Measurements from ENCODE around the gene IL36A.

GRCh38 chr2:112994648-112995047 is 10.6 kb upstream of the IL36A start:
- no peak for TF ChIP-seq CTCF (IDR thresholded peaks at IDR 0.05)
- no peak for TF ChIP-seq POLR2AphosphoS5 (IDR thresholded peaks at IDR 0.05)
- no peak for TF ChIP-seq POLR2A (IDR thresholded peaks at IDR 0.05)
